Measurements from ENCODE around the gene ZNF438.

DNA sequence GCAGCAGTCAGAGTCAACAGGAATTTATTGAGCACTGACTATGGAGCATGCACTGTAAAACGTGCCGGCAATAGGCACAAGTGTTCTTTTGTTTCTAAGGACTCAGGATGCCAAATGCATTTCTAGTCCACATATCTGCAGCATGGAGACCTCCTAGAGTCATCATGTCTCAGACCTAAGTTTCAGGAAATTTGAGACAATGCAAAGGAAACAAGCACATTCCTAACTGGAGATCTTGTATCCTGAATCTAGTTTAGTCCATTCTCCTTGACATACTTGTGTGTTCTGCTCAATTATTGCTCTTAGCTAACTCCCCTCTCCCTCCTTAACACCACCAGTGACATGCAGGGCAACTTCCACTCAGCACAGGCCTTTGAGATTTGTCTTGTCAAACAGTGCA lies 173.2 kb downstream of the ZNF438 start:
- TF ChIP-seq CTCF (IDR thresholded peaks at IDR 0.05) (no peak), POLR2A (IDR thresholded peaks at IDR 0.05) (no peak), EP300 (IDR thresholded peaks at IDR 0.05) (no peak)
